H1 (cell line): ENCODE measurements around the gene KRTAP29-1. TPM values are rescaled to one million over a fixed set of nuclear protein-coding genes. Genes with fewer than 3 reads are reported as not detected.

ENCODE experiments used
- CTCF ChIA-PET: fragments of 300-600 bp; sonication (Branson Sonifier 250); formaldehyde crosslinking; loops from one replicate; lab custom pipeline; 2021; ENCODE audit not compliant: partially characterized antibody; lab: Charles Lee
- POLR2A ChIA-PET: fragments of 300-600 bp; sonication (Branson Sonifier 250); formaldehyde crosslinking; loops from one replicate; lab custom pipeline; 2021; ENCODE audit warnings: inconsistent platforms; ENCODE audit not compliant: partially characterized antibody; lab: Charles Lee
- DNase-seq, 2 experiments: peaks; one replicate each; pipeline versions ENCODE4 v3.0.0 to v3.0.0-alpha.2; 2010 to 2022; ENCODE audit warnings: low spot score in 2 of 2, low read depth in 1 of 2, mixed read lengths in 1 of 2
- FAIRE-seq: peaks from 2 replicates; lab custom pipeline; 2011; peaks lifted over from hg19 to GRCh38; lab: Jason Lieb, UNC
- H2AFZ ChIP-seq: 2 replicates; pipeline ENCODE4 v1.8.1; 2012; ENCODE audit warnings: low read length, inconsistent platforms
- H2AK5ac ChIP-seq: 2 replicates; pipeline ENCODE4 v1.6.1; 2013; ENCODE audit warnings: low read depth, low read length
- H2BK120ac ChIP-seq: replicated peaks from 2 replicates; pipeline ENCODE3; 2013; ENCODE audit warnings: low read depth, low read length, inconsistent platforms
- H2BK12ac ChIP-seq: 2 replicates; pipeline ENCODE4 v1.6.1; 2013; ENCODE audit warnings: low read depth, low read length
- H2BK15ac ChIP-seq: 2 replicates; pipeline ENCODE4 v1.6.1; 2013; ENCODE audit warnings: low read length
- H2BK20ac ChIP-seq: 2 replicates; pipeline ENCODE4 v1.6.1; 2013; ENCODE audit warnings: low read length
- H2BK5ac ChIP-seq: 2 replicates; pipeline ENCODE4 v1.6.1; 2013; ENCODE audit warnings: low read depth, low read length
- H3K14ac ChIP-seq: 2 replicates; pipeline ENCODE4 v1.6.1; 2013; ENCODE audit warnings: inconsistent platforms; ENCODE audit not compliant: insufficient read length
- H3K18ac ChIP-seq: 2 replicates; pipeline ENCODE4 v1.6.1; 2013; ENCODE audit warnings: low read length; ENCODE audit errors: extremely low read depth
- H3K23ac ChIP-seq: 2 replicates; pipeline ENCODE4 v1.6.1; 2013; ENCODE audit warnings: inconsistent platforms; ENCODE audit not compliant: insufficient read length
- H3K23me2 ChIP-seq: 2 replicates; pipeline ENCODE4 v1.6.1; 2013; ENCODE audit warnings: low read depth, low read length
- H3K27ac ChIP-seq: 2 replicates; pipeline ENCODE4 v1.6.1; 2011; ENCODE audit warnings: low read depth, low read length, inconsistent platforms
- H3K27me3 ChIP-seq, 4 experiments: replicated peaks in 1 of 4; 1 replicate in 1 of 4; 2 replicates in 3 of 4; pipeline versions ENCODE4 v1.6.1 to v1.8.1; 2011 to 2013; ENCODE audit warnings: low read length in 3 of 4, mild to moderate bottlenecking in 3 of 4, inconsistent platforms in 2 of 4, mixed read lengths in 2 of 4, moderate library complexity in 1 of 4; ENCODE audit not compliant: control insufficient read depth in 3 of 4, insufficient read depth in 3 of 4; ENCODE audit errors: extremely low read depth in 1 of 4
- H3K36me3 ChIP-seq, 4 experiments: 2 replicates each; pipeline versions ENCODE4 v1.6.1 to v1.8.1; 2011 to 2013; ENCODE audit warnings: mild to moderate bottlenecking in 4 of 4, low read length in 3 of 4, moderate library complexity in 2 of 4, control low read depth in 1 of 4, inconsistent platforms in 1 of 4; ENCODE audit not compliant: insufficient read depth in 4 of 4, control insufficient read depth in 2 of 4
- H3K4ac ChIP-seq: replicated peaks from 2 replicates; pipeline ENCODE3; 2013; ENCODE audit warnings: low read length, low read depth, mixed read lengths, inconsistent platforms; ENCODE audit not compliant: insufficient read length
- H3K4me1 ChIP-seq, 4 experiments: replicated peaks in 1 of 4; 1 replicate in 1 of 4; 2 replicates in 3 of 4; pipeline versions ENCODE4 v1.6.1 to v1.8.1; 2011 to 2013; ENCODE audit warnings: low read length in 3 of 4, inconsistent platforms in 2 of 4, mixed read lengths in 1 of 4; ENCODE audit not compliant: insufficient read depth in 4 of 4, control insufficient read depth in 3 of 4
- H3K4me2 ChIP-seq, 2 experiments: 2 replicates each; pipeline versions ENCODE4 v1.6.1 to v1.8.1; 2011 to 2013; ENCODE audit warnings: low read depth in 2 of 2, low read length in 2 of 2, control low read depth in 1 of 2, inconsistent platforms in 1 of 2, mild to moderate bottlenecking in 1 of 2; ENCODE audit not compliant: insufficient read depth in 1 of 2
- H3K4me3 ChIP-seq, 4 experiments: fragments of 200-600, 300-600 bp in 1 of 4; sonication (generic), shearing (Covaris generic), sonication (Bioruptor Twin) in 1 of 4; 2 replicates each; pipeline versions ENCODE4 v1.5.1 to v1.8.1; 2011 to 2016; ENCODE audit warnings: low read length in 4 of 4, low read depth in 3 of 4, control low read depth in 2 of 4, inconsistent platforms in 2 of 4, mild to moderate bottlenecking in 2 of 4, mixed read lengths in 1 of 4, moderate library complexity in 1 of 4; ENCODE audit not compliant: insufficient read depth in 2 of 4; ENCODE audit errors: extremely low read depth in 1 of 4
- H3K56ac ChIP-seq: replicated peaks from 2 replicates; pipeline ENCODE3; 2013; ENCODE audit warnings: low read depth, mild to moderate bottlenecking, mixed read lengths, low read length, inconsistent platforms; ENCODE audit not compliant: insufficient read length
- H3K79me1 ChIP-seq: 2 replicates; pipeline ENCODE4 v1.6.1; 2013; ENCODE audit warnings: low read depth, low read length, control low read depth
- H3K79me2 ChIP-seq, 2 experiments: 2 replicates each; pipeline versions ENCODE4 v1.6.1 to v1.8.1; 2012 to 2013; ENCODE audit warnings: low read length in 2 of 2, mild to moderate bottlenecking in 2 of 2, inconsistent platforms in 1 of 2; ENCODE audit not compliant: insufficient read depth in 2 of 2, control insufficient read depth in 1 of 2
- H3K9ac ChIP-seq, 4 experiments: replicated peaks in 1 of 4; 1 replicate in 1 of 4; 2 replicates in 3 of 4; pipeline versions ENCODE4 v1.6.1 to v1.8.1; 2011 to 2013; ENCODE audit warnings: low read depth in 3 of 4, low read length in 3 of 4, control low read depth in 2 of 4, mild to moderate bottlenecking in 2 of 4, moderate library complexity in 2 of 4, inconsistent platforms in 1 of 4; ENCODE audit errors: extremely low read depth in 1 of 4
- H3K9me3 ChIP-seq, 2 experiments: 2 replicates each; pipeline versions ENCODE4 v1.6.1 to v1.8.1; 2012 to 2013; ENCODE audit warnings: mild to moderate bottlenecking in 2 of 2, moderate library complexity in 2 of 2, control low read depth in 1 of 2, inconsistent platforms in 1 of 2, low read depth in 1 of 2, low read length in 1 of 2, mixed read lengths in 1 of 2; ENCODE audit not compliant: insufficient read depth in 2 of 2
- H4K20me1 ChIP-seq, 2 experiments: replicated peaks in 1 of 2; 2 replicates each; pipeline versions ENCODE3 to v1.8.1; 2011 to 2013; ENCODE audit warnings: inconsistent platforms in 2 of 2, low read length in 2 of 2, mild to moderate bottlenecking in 1 of 2; ENCODE audit not compliant: insufficient read depth in 2 of 2, control insufficient read depth in 1 of 2
- H4K5ac ChIP-seq: 2 replicates; pipeline ENCODE4 v1.6.1; 2013; ENCODE audit warnings: low read length, low read depth, mixed read lengths, inconsistent platforms; ENCODE audit not compliant: insufficient read length
- H4K8ac ChIP-seq: 2 replicates; pipeline ENCODE4 v1.8.0; 2013; ENCODE audit warnings: mild to moderate bottlenecking, moderate library complexity, low read length, inconsistent platforms; ENCODE audit not compliant: insufficient read depth; ENCODE audit errors: extremely low read depth
- H4K91ac ChIP-seq: replicated peaks from 2 replicates; pipeline ENCODE3; 2013; ENCODE audit warnings: low read length, mixed read lengths, inconsistent platforms; ENCODE audit not compliant: insufficient read length
- CEBPB ChIP-seq: IDR thresholded peaks from 2 replicates; pipeline ENCODE4 v1.6.1; 2012; ENCODE audit warnings: low read depth, low read length
- CTCF ChIP-seq, 3 experiments: IDR thresholded peaks; 1 replicate in 2 of 3; 2 replicates in 1 of 3; pipeline versions ENCODE4 v1.5.1 to v1.6.1; 2011; ENCODE audit warnings: low read length in 3 of 3, mild to moderate bottlenecking in 3 of 3, inconsistent platforms in 2 of 3, low read depth in 1 of 3, moderate library complexity in 1 of 3; ENCODE audit not compliant: insufficient read depth in 1 of 3; ENCODE audit errors: control extremely low read depth in 1 of 3
- POLR2A ChIP-seq, 2 experiments: IDR thresholded peaks; 1 replicate in 1 of 2; 2 replicates in 1 of 2; pipeline ENCODE4 v1.6.1; 2011; ENCODE audit warnings: low read depth in 2 of 2, low read length in 2 of 2, mild to moderate bottlenecking in 2 of 2; ENCODE audit errors: control extremely low read depth in 1 of 2
- POLR2AphosphoS5 ChIP-seq: IDR thresholded peaks from 2 replicates; pipeline ENCODE4 v1.6.1; 2011; ENCODE audit warnings: low read depth, low read length
- RAD21 ChIP-seq, 2 experiments: IDR thresholded peaks in 1 of 2; conservative IDR thresholded peaks in 1 of 2; 2 replicates each; pipeline ENCODE4 v1.6.1; 2011; ENCODE audit warnings: low read depth in 2 of 2, low read length in 2 of 2, improper control_type of control experiment in 1 of 2, inconsistent platforms in 1 of 2, mild to moderate bottlenecking in 1 of 2, moderate library complexity in 1 of 2
- SP1 ChIP-seq: IDR thresholded peaks from 2 replicates; pipeline ENCODE4 v1.6.1; 2011; ENCODE audit warnings: low read depth, low read length
- SP2 ChIP-seq: IDR thresholded peaks from 2 replicates; pipeline ENCODE4 v1.6.1; 2012; ENCODE audit warnings: mild to moderate bottlenecking, low read length, inconsistent platforms
- TAF7 ChIP-seq: optimal IDR thresholded peaks from 2 replicates; pipeline ENCODE3; 2011; ENCODE audit warnings: low read depth, mild to moderate bottlenecking, inconsistent platforms, low read length, moderate library complexity, borderline replicate concordance
- TEAD4 ChIP-seq: IDR thresholded peaks from 2 replicates; pipeline ENCODE4 v1.6.1; 2012; ENCODE audit warnings: low read depth, low read length, inconsistent platforms, mixed read lengths
- ZNF274 ChIP-seq: IDR thresholded peaks from 2 replicates; pipeline ENCODE4 v1.7.0; 2012; ENCODE audit warnings: low read length, borderline replicate concordance; ENCODE audit errors: extremely low read depth
- WGBS, 2 experiments: shearing (Covaris generic) in 1 of 2; methylation state at CpG; one replicate each; pipeline versions ENCODE4 v1.1.6 to v1.1.7; 2013 to 2015; ENCODE audit warnings: low lambda C conversion rate in 2 of 2, mixed read lengths in 2 of 2, inconsistent platforms in 1 of 2, low coverage in 1 of 2, missing lambda C conversion rate in 1 of 2; ENCODE audit not compliant: insufficient replicate concordance in 2 of 2, insufficient coverage in 1 of 2, insufficient read length in 1 of 2; ENCODE audit errors: extremely low coverage in 1 of 2, missing lambda C conversion rate in 1 of 2; 5-methylcytosine and 5-hydroxymethylcytosine counted together
- polyA plus RNA-seq, 7 experiments: library from polyadenylated mRNA; depleted of rRNA in 3 of 7; stranded (reverse) in 5 of 7; unstranded in 2 of 7; fragments of >200 nt in 5 of 7; fragments of 200-250 nt in 2 of 7; gene quantifications; 1 replicate in 5 of 7; 2 replicates in 1 of 7; 4 replicates in 1 of 7; pipeline versions ENCODE4 v1.2.1 to v1.2.3, GENCODE V29; 2011 to 2013; ENCODE audit warnings: missing spikeins in 2 of 7, mixed read lengths in 2 of 7
- total RNA-seq: library from RNA; stranded (reverse); fragmentation: NEBNext Ultra II Directional; extraction: Animal tissue kit (Norgen Biotek cat#: 25700); gene quantifications from 2 replicates; pipeline ENCODE4 v1.2.1, GENCODE V29; 2021

Gene KRTAP29-1
- total and polyA plus RNA-seq, 2 of the 8 experiments (the other 6 are each of a cell fraction or from before 2014, with no cell fraction given), result not detected

GRCh38 chr17:41322094-41322902, 19.6 kb upstream of the KRTAP29-1 start:
- Histone ChIP-seq H3K23ac (no peak overlapping the region), H3K14ac (no peak overlapping the region), H3K4me3 (no peak overlapping the region), H2BK5ac (no peak overlapping the region), H3K18ac (no peak overlapping the region), H3K9ac (no peak overlapping the region), H3K56ac (no peak overlapping the region), H3K36me3 (no peaks in the 10 kb centered on the region), H3K4ac (no peak overlapping the region), H3K27ac (no peak overlapping the region), H2AK5ac (no peak overlapping the region), H4K5ac (no peak overlapping the region), H2BK120ac (no peak overlapping the region), H2BK12ac (no peak overlapping the region), H4K8ac (no peak overlapping the region), H2BK15ac (no peak overlapping the region), H3K79me1 (no peaks in the 10 kb centered on the region), H4K20me1 (no peaks in the 10 kb centered on the region), H2AFZ (0 out of 2 replicates have a peak overlapping the region, but pooled peaks have one; percentile 18), H3K4me1 (no peaks in the 10 kb centered on the region; a peak in 1 of 7 replicates), H4K91ac (no peak overlapping the region), H2BK20ac (no peak overlapping the region), H3K9me3 (0 out of 4 replicates have a peak, but pooled peaks cover 0 to 5% of the 10 kb centered on the region in 2 experiments), H3K27me3 (no peaks in the 10 kb centered on the region), H3K4me2 (no peak overlapping the region), H3K23me2 (no peaks in the 10 kb centered on the region), H3K79me2 (no peaks in the 10 kb centered on the region)
- POLR2A ChIA-PET, result interaction anchor here (0.8 kb wide), 1 partner anchor 367 kb away, joined by 3 read pairs; the partner anchor contains the start of gene EIF1
- 57% methylated on average over 5 of the region's 5 CpGs; no CpG with 5 or more reads in 1 of the 2 experiments for WGBS, 2 experiments
- FAIRE-seq, result peak; percentile 48
- CTCF ChIA-PET, result interaction anchor here (0.6 to 3.7 kb wide), 65 partner anchors 9 to 619 kb away, joined by 3 to 31 read pairs (median 4); partner anchors contain the start of genes KRT24, KRT33A, KRTAP1-1 and KRTAP1-3
- no peak for DNase-seq
- TF ChIP-seq RAD21 (IDR thresholded peaks at IDR 0.05 in 1 of 2, conservative IDR thresholded peaks at IDR 0.05 in 1 of 2; ENCODE audit: low read depth in 2 of 2, low read length in 2 of 2) (peak; percentile 69 to 72), TAF7 (no peak), SP2 (no peak), POLR2AphosphoS5 (no peak), CTCF (IDR thresholded peaks at IDR 0.05; ENCODE audit: control extremely low read depth in 1 of 3, insufficient read depth in 1 of 3, low read depth in 1 of 3, low read length in 3 of 3) (peak in 2 of 3 experiments; percentile 41 to 68; a peak in 2 of 4 replicates), ZNF274 (no peak), TEAD4 (no peak), CEBPB (0 out of 2 replicates have a peak, but pooled peaks have one; percentile 7), POLR2A (IDR thresholded peaks at IDR 0.05; ENCODE audit: control extremely low read depth in 1 of 2, low read depth in 2 of 2, low read length in 2 of 2) (no peak), SP1 (no peak)
